Fibroblast of lung (primary cell): ENCODE data around the gene CDC20B.

Source experiments
- EZH2 ChIP-seq: IDR thresholded peaks from 2 replicates; pipeline ENCODE4 v1.5.1; 2012; ENCODE audit warnings: low read length, control low read depth, mild to moderate bottlenecking; ENCODE audit errors: missing control alignments
- TF ChIP-seq, protein P1 (sequence below), 2 donors: IDR thresholded peaks in 1 of 2; conservative IDR thresholded peaks in 1 of 2; 1 replicate in 1 of 2; 2 replicates in 1 of 2; pipeline ENCODE4 v1.5.1; 2011 to 2012; ENCODE audit warnings: low read length in 2 of 2, control low read depth in 1 of 2, inconsistent platforms in 1 of 2, low read depth in 1 of 2, mild to moderate bottlenecking in 1 of 2

DNA sequence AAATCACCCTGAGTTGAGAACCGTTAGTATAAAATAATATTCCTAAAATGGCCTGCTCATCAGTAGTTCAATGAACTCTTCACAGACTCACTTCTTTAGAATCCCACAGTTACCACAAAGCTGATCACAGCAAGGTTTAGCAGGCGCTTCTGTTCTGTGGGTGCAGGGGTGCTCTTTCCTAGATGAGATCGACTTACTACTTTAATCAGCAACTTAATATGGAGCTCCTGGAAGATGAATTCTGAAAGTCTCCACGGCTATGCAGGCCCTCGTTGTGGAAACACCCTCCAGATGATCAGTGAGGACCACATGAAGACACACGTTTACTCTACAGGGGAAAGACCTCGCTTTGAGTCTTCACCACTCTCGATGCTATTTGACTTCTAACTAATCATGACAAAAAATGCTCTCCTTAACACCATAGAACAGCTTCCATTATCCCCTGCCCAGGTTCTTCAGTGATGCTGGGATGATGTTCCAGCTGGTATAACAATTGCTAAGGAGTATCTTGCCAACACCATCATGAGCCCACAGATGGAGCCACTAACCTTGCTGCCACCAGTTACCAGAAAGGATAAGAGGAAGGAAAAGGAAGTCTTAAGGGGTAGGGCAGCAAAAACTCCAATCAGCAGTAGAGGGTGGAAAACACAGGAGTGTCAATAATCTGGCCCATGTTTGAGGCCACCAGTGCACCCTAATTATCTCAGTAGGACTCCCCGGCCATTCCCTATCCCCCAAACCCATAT, 30.9 kb downstream of the CDC20B start:
- TF ChIP-seq EZH2: no peak
- TF ChIP-seq, protein P1, sequence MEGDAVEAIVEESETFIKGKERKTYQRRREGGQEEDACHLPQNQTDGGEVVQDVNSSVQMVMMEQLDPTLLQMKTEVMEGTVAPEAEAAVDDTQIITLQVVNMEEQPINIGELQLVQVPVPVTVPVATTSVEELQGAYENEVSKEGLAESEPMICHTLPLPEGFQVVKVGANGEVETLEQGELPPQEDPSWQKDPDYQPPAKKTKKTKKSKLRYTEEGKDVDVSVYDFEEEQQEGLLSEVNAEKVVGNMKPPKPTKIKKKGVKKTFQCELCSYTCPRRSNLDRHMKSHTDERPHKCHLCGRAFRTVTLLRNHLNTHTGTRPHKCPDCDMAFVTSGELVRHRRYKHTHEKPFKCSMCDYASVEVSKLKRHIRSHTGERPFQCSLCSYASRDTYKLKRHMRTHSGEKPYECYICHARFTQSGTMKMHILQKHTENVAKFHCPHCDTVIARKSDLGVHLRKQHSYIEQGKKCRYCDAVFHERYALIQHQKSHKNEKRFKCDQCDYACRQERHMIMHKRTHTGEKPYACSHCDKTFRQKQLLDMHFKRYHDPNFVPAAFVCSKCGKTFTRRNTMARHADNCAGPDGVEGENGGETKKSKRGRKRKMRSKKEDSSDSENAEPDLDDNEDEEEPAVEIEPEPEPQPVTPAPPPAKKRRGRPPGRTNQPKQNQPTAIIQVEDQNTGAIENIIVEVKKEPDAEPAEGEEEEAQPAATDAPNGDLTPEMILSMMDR (conservative IDR thresholded peaks at IDR 0.05 in 1 of 2, IDR thresholded peaks at IDR 0.05 in 1 of 2; ENCODE audit: low read depth in 1 of 2, low read length in 2 of 2): no peak
